ENCODE measurements around the gene IL36RN. TPM values are rescaled to one million over a fixed set of nuclear protein-coding genes. Genes with fewer than 3 reads are reported as not detected.

IL36RN gene
- polyA plus RNA-seq, 2 of the 4 experiments (the other 2 are of a cell fraction): not detected

GRCh38 chr2:113038291-113038690 is 20.7 kb upstream of the IL36RN start:
- Histone ChIP-seq H3K9me3 (no peaks in the 10 kb centered on the region), H3K4me1 (no peaks in the 10 kb centered on the region), H3K4me2 (no peak overlapping the region), H3K4me3 (no peak overlapping the region), H3K27ac (no peak overlapping the region)
- no peak for FAIRE-seq
- ChIA-PET POLR2A (no interaction called here), CTCF (no interaction called here)
- WGBS (ENCODE audit: missing lambda C conversion rate): 69% methylated on average over 3 of the region's 3 CpGs
- no peak for ATAC-seq
- TF ChIP-seq ZC3H11A (IDR thresholded peaks at IDR 0.05): no peak
- no peak for TF ChIP-seq CHD2 (IDR thresholded peaks at IDR 0.05; ENCODE audit: low read length, partially characterized antibody)
- no peak for TF ChIP-seq EHMT2 (IDR thresholded peaks at IDR 0.05; ENCODE audit: low read depth)
- TF ChIP-seq HOXA7 (CRISPR knock-in tag; IDR thresholded peaks at IDR 0.05): no peak
- no peak for TF ChIP-seq MAFK (IDR thresholded peaks at IDR 0.05; ENCODE audit: partially characterized antibody)
- TF ChIP-seq HEYL (CRISPR knock-in tag; IDR thresholded peaks at IDR 0.05): no peak
- DNase-seq (ENCODE audit: low read depth in 1 of 2, low spot score in 1 of 2): no peak

- WGBS (ENCODE audit: missing lambda C conversion rate): 51% methylated on average over 2 of the region's 2 CpGs
- DNase-seq (ENCODE audit: low read depth in 1 of 2, low spot score in 1 of 2) (no peak), ATAC-seq (no peak), FAIRE-seq (no peak)
- Histone ChIP-seq H3K9me3 (no peaks in the 10 kb centered on the region), H3K4me1 (no peaks in the 10 kb centered on the region), H3K27ac (no peak overlapping the region), H3K4me3 (no peak overlapping the region), H3K4me2 (no peak overlapping the region)
- ChIA-PET CTCF (no interaction called here), POLR2A (no interaction called here)
- TF ChIP-seq HES2 (IDR thresholded peaks at IDR 0.05): no peak
- TF ChIP-seq ELK1 (IDR thresholded peaks at IDR 0.05; ENCODE audit: low read depth, low read length): no peak
- no peak for TF ChIP-seq FOSB (CRISPR knock-in tag; IDR thresholded peaks at IDR 0.05)
- no peak for TF ChIP-seq SMC3 (IDR thresholded peaks at IDR 0.05)
- TF ChIP-seq ZNF302 (CRISPR knock-in tag; IDR thresholded peaks at IDR 0.05): no peak
- TF ChIP-seq CTCF (IDR thresholded peaks at IDR 0.05): no peak
- no peak for TF ChIP-seq KDM1A (IDR thresholded peaks at IDR 0.05; ENCODE audit: low read depth)
- TF ChIP-seq HOXB5 (CRISPR knock-in tag; IDR thresholded peaks at IDR 0.05): no peak
- TF ChIP-seq RAD21 (conservative IDR thresholded peaks at IDR 0.05 in 1 of 2, IDR thresholded peaks at IDR 0.05 in 1 of 2): no peak
- no peak for TF ChIP-seq MYC (IDR thresholded peaks at IDR 0.05; ENCODE audit: borderline replicate concordance, low read length)
- TF ChIP-seq HOXA7 (CRISPR knock-in tag; IDR thresholded peaks at IDR 0.05): no peak
- TF ChIP-seq BHLHE40 (IDR thresholded peaks at IDR 0.05; ENCODE audit: low read depth, low read length): no peak
- TF ChIP-seq ESRRA (IDR thresholded peaks at IDR 0.05; ENCODE audit: borderline replicate concordance, low read length): no peak
- TF ChIP-seq KDM5A (IDR thresholded peaks at IDR 0.05): no peak
- TF ChIP-seq POLR2A (IDR thresholded peaks at IDR 0.05; ENCODE audit: low read length): no peak
- TF ChIP-seq RNF2 (IDR thresholded peaks at IDR 0.05; ENCODE audit: borderline replicate concordance, low read depth): no peak
- TF ChIP-seq RARB (CRISPR knock-in tag; IDR thresholded peaks at IDR 0.05): no peak
These were observed 19.8 kb upstream of the IL36RN start for GRCh38 chr2:113039158-113039557.

- Histone ChIP-seq H3K9me3 (no peaks in the 10 kb centered on the region), H3K4me1 (no peaks in the 10 kb centered on the region), H3K4me2 (no peak overlapping the region), H3K27ac (no peak overlapping the region), H3K4me3 (no peak overlapping the region)
- CTCF ChIA-PET: no interaction called here
- no peak for FAIRE-seq
- POLR2A ChIA-PET: no interaction called here
- no peak for DNase-seq (ENCODE audit: low read depth in 1 of 2, low spot score in 1 of 2)
- TF ChIP-seq ZNF302 (CRISPR knock-in tag; IDR thresholded peaks at IDR 0.05): no peak
- peak; percentile 70 for TF ChIP-seq MAFK (IDR thresholded peaks at IDR 0.05; ENCODE audit: partially characterized antibody)
- ATAC-seq: no peak
- WGBS (ENCODE audit: missing lambda C conversion rate): 19% methylated on average over 5 of the region's 5 CpGs
These were observed 19.3 kb upstream of the IL36RN start for GRCh38 chr2:113039719-113040118.

All from A549 (cell line).